HG03064 (cell line): ENCODE measurements around the gene RELCH.
"Not testable (repeated sequence)": the region's sequence is repeated elsewhere in the genome, so short reads cannot be mapped to it uniquely, and the experiment has no call there.

Experiments used
- ATAC-seq: cut with Tn5 transposase; IDR thresholded peaks from one replicate; pipeline ENCODE4 v1.9.1; 2021; ENCODE audit warnings: low read depth; ENCODE audit not compliant: unreplicated experiment

RELCH gene

GRCh38 chr18:62186774-62187542 is at the start of gene RELCH, which contains the start of gene PIGN:
Gene RELCH, plus strand, starts transcription at chr18:62187255. Its CDS starts 251 bp downstream, at chr18:62187506.
Gene PIGN, minus strand, starts transcription at chr18:62187056. Its CDS starts 25,703 bp downstream, at chr18:62161353.
- ATAC-seq, result peak; percentile 88

GRCh38 chr18:62138461-62139235 is 48.4 kb upstream of the RELCH start:
- ATAC-seq, result no peak

GRCh38 chr18:62140259-62140658 is 46.8 kb upstream of the RELCH start:
- ATAC-seq, result no peak

GRCh38 chr18:62144338-62144737 is 42.7 kb upstream of the RELCH start:
- no peak for ATAC-seq

- no peak for ATAC-seq
These were observed 35.8 kb upstream of the RELCH start for GRCh38 chr18:62151068-62151771.

- ATAC-seq, result no peak
These were observed 34.2 kb upstream of the RELCH start for GRCh38 chr18:62152844-62153243.

GRCh38 chr18:62157843-62158242 is 29.2 kb upstream of the RELCH start:
- ATAC-seq, result no peak

- ATAC-seq, result no peak
These were observed 22.7 kb upstream of the RELCH start for GRCh38 chr18:62164310-62164709.

- no peak for ATAC-seq
These were observed 22.1 kb upstream of the RELCH start for GRCh38 chr18:62164855-62165487.

GRCh38 chr18:62165583-62165982 is 21.5 kb upstream of the RELCH start:
- no peak for ATAC-seq

GRCh38 chr18:62166524-62166923 is 20.5 kb upstream of the RELCH start:
- ATAC-seq, result not testable (repeated sequence)

- no peak for ATAC-seq
These were observed 16.2 kb upstream of the RELCH start for GRCh38 chr18:62170857-62171256.

- no peak for ATAC-seq
These were observed 14.8 kb upstream of the RELCH start for GRCh38 chr18:62172298-62172697.

- no peak for ATAC-seq
These were observed 11.5 kb upstream of the RELCH start for GRCh38 chr18:62175521-62175920.

- ATAC-seq, result no peak
These were observed 9.8 kb upstream of the RELCH start for GRCh38 chr18:62177271-62177670.

- no peak for ATAC-seq
These were observed 7.8 kb upstream of the RELCH start for GRCh38 chr18:62179213-62179612.

- no peak for ATAC-seq
These were observed 4.8 kb upstream of the RELCH start for GRCh38 chr18:62182220-62182619.

GRCh38 chr18:62183578-62184195 is 3.4 kb upstream of the RELCH start:
- ATAC-seq, result no peak

GRCh38 chr18:62186499-62186773 is 619 bp upstream of the RELCH start:
- ATAC-seq, result peak; percentile 3
